C1 segment of cervical spinal cord (tissue), 14 donors: ENCODE measurements around the gene LRBA.
"Not testable (repeated sequence)": the region's sequence is repeated elsewhere in the genome, so short reads cannot be mapped to it uniquely, and the experiment has no call there.

Experiments used
- DNase-seq, 14 donors: peaks; one replicate each; lab custom pipeline; 2025; lab: John Stamatoyannopoulos, UW

Gene LRBA

DNA sequence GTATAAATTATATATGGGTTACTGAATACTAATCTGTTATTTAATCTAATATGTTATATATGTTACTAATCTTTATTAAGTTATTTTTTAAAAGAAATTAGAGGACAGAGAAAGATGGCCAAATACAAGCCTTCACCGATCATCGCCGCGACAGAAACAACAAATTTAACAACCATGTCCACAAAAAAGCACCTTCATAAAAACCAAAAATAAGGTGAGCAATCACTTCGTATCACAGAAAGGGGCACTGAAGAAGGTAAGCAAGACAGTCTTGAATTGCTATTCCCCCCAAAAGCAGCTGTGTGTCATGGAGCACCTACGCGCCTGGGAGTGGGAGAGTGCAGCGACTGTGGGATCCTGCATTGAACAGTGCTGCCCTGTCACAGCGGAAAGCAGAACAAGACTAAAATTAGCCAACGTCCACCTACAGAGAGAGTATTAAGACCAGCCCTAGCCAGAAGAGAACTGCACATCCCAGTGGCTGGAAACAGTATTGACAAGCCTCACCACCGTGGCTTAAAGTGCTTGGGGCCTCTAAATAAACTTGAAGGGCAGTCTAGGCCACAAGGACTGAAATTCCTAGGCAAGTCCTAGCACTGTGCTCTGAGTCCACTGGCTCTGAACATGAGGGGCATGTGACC lies 38.5 kb downstream of the LRBA start:
- no peak for DNase-seq

DNA sequence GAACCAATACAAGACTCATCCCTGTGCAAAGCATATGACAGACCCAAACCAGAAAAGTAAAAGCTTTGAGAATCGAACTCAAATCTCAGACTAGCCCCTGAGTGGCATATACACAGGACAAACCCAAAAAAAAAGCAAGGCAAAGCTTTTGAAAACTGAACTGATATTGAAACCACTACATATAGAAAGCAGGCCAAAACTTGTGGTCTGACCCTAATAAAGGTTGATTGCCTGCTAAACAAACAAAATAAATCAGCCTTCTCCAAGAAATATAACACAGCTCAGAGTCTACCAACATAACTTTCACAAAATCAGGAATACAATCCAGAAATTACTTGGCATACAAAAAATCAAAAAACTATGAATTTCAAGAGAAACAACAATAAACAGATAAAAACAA lies 40.3 kb downstream of the LRBA start:
- DNase-seq, result no peak

DNA sequence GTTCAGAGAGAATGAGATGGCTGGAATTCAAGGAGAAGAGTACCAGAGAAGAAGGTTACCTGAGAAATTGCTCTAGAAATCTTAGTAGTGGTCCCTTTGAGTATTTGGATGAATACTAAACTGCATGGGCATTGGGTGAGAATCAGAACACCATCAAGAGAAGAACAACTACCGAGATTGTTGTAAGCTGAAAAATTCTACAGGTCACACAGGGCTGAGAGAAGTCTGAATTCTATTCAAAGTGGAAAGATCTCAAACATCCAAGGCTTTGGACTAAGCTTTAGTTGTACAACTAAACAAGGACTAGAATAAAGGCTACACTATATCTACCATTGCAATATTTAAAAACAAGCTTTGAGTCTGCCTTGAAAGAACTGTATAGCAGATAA lies 40.8 kb downstream of the LRBA start:
- no peak for DNase-seq

DNA sequence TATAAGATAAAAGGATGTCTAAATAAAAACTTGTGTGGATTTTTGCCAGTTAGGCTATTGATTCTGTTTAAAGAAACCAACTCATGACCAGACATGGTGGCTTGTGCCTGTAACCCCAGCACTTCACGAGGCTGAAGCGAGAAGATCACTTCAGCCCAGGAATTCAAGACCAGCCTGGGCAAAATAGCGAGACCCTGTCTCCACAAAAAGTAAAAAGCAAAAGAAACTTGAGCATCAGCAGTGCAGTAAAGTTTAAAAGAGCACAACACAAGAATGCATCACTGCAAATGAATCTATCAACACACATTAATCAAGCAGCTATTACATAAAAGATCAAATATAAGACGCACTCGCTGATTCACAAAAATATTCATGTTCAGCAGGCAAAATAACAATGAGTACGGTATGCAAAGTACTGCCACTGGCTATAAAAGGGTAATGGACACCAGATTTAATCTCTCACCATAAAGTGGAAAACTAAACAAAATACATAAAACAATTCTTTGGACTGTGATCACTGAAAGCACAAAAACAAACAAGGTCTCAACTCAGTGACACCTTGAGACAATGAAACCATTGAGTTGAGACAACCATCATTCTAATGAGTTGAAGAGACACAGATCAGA lies 41.3 kb downstream of the LRBA start:
- no peak for DNase-seq

DNA sequence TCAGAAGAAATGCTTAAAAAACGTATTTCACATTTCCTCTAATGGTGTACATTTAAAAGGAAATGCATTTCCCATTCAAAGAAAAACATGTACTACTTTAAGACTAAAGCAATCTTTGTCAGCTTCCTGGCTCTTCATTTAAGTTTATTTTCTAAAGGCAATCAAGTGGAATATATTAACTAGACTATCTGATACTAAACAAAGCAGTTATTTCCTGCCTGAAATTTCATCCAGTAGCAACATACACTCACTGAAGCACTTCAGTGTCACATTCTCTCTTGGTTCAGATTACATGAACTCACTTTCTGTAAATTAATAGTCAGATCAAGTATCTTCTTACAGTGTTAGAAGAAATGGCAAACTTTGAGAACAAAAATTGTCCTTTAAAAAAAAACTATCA lies 42.5 kb downstream of the LRBA start:
- no peak for DNase-seq

DNA sequence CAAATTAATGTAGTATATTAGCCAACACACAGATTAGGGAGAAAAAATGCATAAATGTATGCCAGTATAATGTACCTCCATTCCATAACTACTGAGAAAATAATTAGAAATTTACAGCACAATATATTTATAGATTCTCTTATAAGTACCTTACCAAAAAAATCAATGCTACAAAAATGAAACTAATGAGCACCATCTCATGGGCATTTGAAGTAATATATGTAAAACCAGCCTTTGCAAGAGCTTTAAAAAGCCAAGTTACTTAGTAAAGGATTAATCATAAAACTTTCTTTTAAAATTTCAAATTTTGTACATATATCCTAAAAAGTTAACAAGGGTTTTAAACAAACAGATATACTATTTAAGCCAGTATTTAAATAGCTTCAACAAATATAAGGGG lies 43.2 kb downstream of the LRBA start:
- DNase-seq, result no peak

DNA sequence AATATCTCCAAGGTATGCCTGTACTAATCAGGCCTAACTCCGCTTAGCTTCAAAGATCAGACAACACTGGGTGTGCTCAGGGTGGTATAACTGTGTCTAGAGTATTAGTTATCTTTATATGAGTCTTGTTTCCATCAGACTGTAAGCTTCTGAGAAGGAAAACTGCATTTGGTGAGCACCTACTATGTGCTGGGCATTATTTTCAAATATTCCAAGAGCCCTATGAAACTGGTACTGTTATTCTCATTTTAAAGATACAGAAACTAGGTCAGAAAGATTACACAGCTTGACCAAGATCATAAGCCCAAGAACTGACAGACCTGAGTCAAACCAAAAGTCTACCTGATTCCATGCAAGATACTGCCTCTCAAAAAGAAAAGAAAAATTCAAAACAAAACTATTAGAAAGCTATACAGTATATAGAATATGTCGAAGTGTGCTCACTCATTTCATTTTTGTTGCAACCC lies 44.4 kb downstream of the LRBA start:
- no peak for DNase-seq

DNA sequence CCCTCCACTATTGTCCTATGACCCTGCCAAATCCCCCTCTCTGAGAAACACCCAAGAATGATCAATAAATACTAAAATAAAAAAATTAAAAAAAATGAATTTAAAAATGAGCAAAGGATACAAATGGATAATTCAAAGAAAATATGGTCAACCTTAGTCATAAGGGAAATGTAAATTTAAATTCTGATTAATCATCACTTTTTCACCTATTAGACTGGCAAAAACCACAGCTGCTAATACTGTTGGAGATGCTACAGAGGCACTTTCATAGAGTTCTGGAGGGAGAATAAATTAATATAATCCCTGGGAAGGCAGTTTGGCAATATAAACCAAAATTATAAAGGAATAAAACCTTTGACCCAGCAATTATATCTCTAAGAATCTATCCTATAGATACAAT lies 50.3 kb downstream of the LRBA start:
- DNase-seq, result no peak

DNA sequence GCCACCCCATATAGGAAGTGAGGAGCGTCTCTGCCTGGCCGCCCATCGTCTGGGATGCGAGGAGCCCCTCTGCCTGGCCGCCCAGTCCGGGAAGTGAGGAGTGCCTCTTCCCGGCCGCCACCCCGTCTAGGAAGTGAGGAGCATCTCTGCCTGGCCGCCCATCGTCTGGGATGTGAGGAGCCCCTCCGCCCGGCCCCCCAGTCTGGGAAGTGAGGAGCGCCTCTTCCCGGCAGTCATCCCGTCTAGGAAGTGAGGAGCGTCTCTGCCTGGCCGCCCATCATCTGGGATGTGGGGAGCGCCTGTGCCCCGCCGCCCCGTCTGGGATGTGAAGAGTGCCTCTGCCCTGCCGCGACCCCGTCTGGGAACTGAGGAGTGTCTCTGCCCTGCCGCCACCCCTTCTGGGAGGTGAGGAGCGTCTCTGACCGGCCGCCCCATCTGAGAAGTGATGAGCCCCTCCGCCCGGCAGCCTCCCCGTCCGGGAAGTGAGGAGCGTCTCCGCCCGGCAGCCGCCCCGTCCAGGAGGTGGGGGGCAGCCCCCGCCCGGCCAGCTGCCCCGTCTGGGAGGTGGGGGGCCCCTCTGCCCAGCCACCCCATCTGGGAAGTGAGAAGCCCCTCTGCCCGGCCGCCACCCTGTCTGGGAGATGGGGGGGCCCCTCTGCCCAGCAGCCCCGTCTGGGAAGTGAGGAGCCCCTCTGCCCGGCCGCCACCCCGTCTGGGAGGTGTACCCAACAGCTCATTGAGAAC lies 51.3 kb downstream of the LRBA start:
- not testable (repeated sequence) for DNase-seq

DNA sequence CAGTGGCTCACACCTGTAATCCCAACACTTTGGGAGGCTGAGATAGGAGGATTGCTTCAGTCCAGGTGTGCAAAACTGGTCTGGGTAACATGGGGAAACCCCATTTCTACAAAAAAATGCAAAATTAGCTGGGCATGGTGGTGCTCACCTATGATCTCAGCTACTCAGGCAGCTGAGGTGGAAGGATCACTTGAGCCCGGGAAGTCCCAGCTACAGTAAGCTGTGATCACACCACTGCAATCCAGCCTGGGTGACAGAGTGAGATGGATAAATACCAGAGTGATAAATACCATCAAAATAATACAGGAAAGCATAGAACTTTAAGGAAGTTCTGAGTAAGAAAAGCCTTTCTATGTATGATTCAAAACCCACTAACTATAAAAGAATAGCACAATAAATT lies 52.8 kb downstream of the LRBA start:
- DNase-seq, result no peak

DNA sequence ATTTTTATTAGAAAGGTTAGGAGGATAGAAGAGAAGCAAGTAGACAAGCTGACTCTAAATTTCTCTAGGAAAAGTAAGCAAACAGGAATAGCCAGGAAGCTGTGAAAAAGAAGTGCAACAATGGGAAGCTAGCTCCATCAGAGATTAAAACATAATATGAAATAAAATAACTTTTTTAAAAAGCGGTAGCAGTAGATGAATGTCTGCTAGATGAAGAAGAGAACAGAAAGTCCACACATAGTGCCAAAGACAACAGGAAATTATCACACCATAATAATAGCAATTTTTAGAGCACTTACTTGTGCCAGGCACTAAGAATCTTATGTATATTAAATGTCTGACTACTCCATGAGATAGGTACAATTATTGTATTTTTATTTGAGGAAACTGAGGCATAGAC lies 53.5 kb downstream of the LRBA start:
- no peak for DNase-seq

DNA sequence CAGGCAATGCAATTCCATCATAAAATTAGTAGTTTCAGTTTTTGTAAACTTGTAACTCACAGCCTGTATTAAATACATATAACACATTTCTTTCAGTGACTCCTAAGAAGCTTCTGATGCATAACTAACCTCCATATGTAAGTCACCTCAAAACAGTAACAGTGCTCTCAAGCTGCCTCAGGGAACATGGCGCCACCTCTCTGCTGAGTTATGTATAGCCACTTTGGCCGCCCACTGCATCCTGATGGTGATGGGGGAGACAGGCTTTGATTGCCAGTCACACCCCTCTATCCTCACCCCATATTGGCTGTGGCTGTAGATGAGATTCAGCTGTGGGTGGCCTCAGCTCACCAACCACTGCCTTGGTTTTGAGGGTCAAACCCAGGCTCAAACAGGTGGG lies 54.3 kb downstream of the LRBA start:
- DNase-seq, result no peak

DNA sequence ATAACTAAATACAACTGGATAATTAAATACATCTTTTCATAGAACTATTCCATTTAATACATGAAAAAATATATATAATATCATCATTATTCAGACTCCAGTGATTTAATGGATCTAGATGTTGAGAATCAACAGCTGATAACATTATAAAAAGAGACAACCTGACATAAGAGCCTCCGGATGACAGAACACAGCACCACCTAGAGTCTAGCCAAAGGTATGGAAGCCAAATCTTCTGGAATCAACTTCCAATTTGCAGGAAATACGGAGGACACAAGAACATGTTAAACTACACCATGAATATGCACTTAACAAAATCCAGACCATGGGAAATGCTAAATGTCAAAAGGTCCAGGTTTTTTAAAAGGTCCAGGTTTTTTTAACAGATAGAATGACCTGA lies 55.0 kb downstream of the LRBA start:
- no peak for DNase-seq

DNA sequence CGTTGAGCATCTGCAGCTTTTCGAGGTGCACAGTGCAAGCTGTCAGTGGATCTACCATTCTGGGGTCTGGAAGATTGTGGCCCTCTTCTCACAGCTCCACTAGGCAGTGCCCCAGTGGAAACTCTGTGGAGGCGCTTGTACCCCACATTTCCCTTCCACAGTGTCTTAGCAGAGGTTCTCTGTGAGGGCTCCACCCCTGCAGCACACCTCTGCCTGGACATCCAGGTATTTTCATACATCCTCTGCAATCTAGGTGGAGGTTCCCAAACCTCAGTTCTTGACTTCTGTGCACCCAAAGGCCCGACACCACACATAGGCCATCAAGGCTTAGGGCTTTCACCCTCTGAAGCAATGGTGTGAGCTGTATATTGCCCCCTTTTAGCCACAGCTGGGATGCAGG lies 57.1 kb downstream of the LRBA start:
- not testable (repeated sequence) for DNase-seq

DNA sequence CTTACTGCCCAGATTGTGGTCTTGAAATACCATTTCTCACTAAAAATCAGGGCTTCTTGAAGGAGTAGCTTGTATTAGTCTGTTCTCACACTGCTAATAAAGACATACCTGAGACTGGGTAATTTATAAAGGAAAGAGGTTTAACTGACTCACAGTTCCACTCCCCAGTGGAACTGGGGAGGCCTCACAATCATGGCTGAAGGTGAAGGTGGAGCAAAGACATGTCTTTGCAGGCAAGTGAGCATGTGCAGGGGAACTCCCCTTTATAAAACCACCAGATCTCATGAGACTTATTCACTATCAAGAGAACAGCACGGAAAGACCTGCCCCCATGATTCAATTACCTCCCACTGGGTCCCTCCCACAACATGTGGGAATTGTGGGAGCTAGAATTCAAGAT lies 58.0 kb downstream of the LRBA start:
- DNase-seq, result not testable (repeated sequence)

DNA sequence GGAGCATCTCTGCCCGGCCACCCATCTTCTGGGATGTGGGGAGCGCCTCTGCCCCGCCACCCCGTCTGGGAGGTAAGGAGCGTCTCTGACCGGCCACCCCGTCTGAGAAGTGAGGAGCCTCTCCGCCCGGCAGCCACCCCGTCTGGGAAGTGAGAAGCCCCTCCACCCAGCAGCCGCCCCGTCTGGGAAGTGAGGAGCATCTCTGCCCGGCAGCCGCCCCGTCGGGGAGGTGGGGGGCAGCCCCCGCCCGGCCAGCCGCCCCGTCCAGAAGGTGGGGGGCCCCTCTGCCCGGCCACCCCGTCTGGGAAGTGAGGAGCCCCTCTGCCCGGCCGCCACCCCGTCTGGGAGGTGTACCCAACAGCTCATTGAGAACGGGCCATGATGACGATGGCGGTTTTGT lies 61.2 kb downstream of the LRBA start:
- DNase-seq, result not testable (repeated sequence)

DNA sequence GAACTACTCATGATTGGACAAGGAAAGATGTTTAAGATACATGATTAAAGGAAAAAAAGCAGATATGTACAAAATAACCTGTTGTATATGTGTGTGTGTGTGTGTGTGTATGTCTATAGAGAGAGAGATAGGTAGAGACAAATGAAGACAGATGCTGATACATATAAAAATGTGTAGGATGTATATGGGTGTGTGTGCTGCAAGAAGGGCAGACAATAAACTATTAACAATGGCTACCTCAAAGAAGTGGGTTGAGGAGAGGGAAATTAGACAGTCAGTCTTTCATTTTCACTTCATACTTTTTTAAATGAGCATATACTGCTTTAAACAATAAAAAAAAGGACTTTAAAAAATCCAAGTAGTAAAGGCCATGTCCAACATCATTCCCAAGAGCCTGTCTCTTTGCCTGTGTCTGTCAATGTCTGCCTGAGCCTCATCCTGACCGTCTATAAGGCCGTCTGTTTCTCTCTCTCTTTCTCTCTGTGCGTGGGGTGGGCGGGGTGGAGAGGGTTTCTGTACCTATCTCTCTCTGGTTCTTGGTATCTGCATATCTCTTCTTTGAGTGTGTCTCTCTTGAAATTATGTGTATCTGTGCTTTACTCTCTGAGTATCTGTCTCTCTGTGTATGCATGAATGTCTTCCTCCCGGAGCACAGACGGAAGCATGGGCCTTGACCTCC lies 62.8 kb downstream of the LRBA start:
- no peak for DNase-seq

DNA sequence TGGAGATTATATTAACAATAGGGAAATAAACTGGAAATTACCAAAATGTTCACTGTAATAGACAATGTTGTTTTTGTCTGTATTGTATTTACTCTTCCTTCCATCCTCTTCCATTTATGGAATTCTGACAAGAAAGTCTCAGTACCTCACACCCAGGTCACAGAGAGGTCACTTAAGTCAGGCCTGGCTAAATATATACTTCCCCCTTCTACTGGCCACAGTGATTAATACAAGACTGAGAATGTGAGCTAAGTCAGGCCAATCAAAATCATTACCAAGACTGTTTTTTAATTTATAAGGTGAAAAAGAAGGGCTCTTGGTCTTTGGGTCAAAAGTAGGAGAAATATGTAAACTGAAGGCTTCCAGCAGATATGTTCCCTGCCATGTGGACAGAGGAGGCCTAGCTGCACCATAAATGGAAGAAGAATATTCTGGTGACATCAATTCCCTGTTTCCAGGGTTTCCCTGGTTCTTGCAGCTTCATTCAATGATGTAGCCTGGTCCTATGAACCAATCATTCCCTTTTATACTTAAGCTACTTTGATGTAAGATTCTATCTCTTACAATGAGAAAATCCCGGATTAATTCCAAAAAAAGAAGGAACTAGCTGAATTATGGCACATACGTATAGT lies 64.3 kb downstream of the LRBA start:
- DNase-seq, result no peak

DNA sequence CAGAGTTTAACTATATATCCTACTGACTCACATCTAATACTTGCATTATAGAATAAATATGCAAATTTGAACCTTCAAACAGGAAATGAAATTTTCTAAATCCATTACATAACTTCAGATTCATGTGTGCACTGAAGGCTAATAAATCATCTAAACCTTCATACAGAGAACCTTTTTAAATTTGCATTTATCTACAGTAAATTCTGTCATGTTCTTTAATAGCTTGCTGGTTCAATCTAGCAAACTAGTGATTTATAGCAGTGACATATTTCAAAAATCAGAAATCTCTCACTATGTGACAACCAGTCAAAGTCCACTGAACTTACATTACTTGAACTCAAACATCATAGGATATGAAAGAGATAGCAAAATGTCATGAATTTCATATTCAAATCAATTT lies 65.1 kb downstream of the LRBA start:
- DNase-seq, result no peak

DNA sequence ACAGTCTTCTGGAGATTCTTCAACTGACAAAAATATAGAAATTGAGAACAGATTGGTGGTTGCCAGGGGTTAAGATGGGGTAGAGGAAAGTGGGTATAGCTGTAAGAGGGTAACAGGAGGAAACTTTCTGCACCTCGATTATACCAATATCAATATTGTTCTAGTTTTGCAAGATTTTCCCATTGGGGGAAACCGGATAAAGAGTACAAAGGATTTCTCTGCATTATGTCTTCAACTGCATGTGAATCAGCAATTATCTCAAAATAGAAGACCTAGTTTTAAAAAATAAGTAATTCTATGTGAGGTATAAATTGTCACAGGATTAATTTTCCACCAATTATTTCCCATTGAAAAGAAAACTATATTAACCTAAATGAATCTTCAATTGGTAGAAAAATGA lies 65.7 kb downstream of the LRBA start:
- DNase-seq, result no peak

DNA sequence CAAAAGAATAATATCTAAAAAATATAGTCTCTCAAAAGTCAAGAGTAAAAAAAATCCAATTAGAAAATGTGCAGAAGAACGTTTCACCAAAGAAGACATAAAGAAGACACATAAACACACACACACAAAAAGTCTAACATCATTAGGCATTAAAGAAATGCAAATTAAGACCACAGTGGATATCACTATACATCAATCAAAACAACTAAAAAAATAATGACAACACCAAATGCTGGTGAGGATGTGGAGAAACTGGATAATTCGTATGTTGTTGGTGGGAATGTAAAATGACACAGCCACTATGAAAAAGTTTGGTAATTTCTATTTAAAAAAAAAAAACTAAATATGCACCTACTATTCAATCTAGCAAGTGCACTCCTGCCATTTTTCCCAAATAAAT lies 66.4 kb downstream of the LRBA start:
- no peak for DNase-seq

DNA sequence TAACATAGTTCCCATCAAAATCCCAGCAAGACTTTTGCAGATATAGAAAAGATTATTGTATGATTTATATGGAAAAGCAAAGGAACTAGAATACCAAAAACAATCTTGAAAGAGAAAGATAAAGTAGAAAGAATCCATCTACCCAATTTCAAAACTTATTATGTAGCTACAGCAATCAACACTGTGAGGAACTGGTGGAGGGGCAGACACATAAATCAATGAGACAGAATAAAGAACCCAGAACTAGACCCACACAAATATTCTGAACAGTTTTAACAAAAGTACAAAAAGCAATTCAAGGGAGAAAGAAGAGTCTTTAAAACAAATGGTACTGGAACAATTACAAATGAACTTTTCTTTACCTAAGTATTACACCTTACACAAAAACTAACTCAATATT lies 67.0 kb downstream of the LRBA start:
- DNase-seq, result no peak
